Glomerular endothelial cell (primary cell): Measurements from ENCODE around the gene NPAS1. TPM values are rescaled to one million over a fixed set of nuclear protein-coding genes. Genes with fewer than 3 reads are reported as not detected.
A peak's percentile ranks its signal among the peaks of the same experiment; 100 is the strongest.
"Not testable (repeated sequence)": the region's sequence is repeated elsewhere in the genome, so short reads cannot be mapped to it uniquely, and the experiment has no call there.

Experiments
- DNase-seq: peaks from one replicate; pipeline ENCODE4 v3.0.0-alpha.2; 2011; ENCODE audit warnings: low read depth, low spot score; ENCODE audit errors: extremely low read depth
- total RNA-seq: library from RNA; depleted of rRNA; stranded (reverse); fragments of >200 nt; gene quantifications from 2 replicates; pipeline ENCODE4 v1.2.3, GENCODE V29; 2015

Gene NPAS1
- total RNA-seq, 1 donor from 2014 or later, result 2.5 TPM

DNA sequence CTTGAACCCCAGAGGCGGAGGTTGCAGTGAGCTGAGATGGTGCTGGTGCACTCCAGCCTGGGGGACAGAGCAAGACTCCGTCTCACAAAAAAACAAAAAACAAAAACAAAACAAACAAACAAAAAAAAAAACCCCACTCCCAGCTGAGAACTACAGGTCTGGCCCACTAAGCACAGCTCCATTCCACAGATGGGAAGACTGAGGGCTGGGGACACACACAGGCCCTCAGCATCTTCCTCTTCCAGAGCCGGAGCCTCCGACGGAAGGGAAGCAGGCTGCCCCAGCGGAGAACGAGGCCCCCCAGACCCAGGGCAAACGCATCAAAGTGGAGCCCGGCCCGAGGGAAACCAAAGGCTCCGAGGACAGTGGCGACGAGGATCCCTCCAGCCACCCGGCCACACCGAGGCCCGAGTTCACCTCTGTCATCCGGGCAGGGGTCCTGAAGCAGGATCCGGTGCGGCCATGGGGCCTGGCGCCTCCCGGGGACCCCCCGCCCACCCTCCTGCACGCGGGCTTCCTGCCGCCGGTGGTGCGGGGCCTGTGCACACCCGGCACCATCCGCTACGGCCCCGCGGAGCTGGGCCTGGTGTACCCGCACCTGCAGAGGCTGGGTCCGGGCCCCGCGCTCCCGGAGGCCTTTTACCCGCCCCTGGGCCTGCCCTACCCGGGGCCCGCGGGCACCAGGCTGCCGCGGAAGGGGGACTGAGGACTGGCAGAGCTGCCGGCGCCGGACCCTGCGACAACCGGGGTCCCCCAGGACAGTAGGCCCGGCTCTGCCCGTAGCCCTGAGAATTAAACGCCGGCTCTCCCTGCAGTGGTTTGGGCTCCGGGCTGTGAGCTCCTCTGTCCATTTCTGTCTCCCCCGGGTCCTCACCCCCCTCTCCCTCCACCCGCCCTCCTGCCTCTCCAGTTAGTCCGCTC, 25.6 kb downstream of the NPAS1 start:
- no peak for DNase-seq

DNA sequence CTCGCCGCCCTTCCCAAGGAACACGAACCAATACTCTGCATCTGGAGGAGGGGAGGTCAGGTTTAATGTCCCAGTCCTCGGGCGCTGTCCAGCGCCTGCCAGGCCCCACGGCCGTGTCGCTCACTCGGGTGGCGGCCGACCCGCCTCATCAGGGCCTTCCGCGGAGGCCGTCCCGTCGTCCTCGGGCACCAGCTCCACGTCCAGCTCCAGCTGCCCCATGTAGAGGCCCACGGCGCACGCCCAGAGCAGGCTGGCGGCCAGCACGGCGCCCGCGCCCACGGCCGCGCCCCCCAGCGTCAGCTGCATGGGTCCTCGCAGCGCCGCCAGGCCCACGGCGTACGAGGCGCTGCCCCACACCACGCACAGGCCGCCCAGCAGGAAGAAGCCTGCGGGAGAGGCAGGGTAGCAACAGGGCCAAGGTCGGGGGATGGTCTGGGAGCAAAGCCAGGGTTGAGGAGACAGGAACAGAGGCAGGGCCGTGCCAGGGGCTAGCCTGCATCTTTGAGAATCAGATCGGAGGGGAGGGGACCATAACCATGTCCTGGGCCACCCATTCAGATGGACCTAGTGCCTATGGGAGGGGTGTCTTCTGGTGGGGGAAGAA, 26.3 kb downstream of the NPAS1 start:
- DNase-seq, result no peak

DNA sequence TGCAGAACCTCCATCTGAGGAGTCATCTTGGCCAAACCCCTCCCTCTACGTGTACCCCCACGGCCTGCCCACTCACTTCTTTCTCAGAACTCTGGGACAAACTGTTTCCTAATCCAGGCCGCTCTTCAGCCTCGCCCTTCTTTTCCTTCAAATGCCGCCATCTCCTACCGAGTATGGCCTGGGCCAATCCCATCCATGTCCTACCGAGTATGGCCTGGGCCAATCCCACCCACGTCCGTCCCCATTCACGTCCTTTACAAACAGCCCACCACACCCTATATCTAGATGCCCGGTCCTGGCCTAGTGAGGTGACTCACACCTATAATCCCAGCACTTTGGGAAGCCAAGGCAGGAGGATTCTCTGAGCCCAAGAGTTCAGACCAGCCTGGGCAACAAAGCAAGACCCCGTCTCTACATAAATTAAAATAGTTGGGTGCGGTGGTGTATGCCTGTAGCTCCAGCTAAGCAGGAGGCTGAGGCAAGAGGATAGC, 27.7 kb downstream of the NPAS1 start:
- DNase-seq, result no peak

DNA sequence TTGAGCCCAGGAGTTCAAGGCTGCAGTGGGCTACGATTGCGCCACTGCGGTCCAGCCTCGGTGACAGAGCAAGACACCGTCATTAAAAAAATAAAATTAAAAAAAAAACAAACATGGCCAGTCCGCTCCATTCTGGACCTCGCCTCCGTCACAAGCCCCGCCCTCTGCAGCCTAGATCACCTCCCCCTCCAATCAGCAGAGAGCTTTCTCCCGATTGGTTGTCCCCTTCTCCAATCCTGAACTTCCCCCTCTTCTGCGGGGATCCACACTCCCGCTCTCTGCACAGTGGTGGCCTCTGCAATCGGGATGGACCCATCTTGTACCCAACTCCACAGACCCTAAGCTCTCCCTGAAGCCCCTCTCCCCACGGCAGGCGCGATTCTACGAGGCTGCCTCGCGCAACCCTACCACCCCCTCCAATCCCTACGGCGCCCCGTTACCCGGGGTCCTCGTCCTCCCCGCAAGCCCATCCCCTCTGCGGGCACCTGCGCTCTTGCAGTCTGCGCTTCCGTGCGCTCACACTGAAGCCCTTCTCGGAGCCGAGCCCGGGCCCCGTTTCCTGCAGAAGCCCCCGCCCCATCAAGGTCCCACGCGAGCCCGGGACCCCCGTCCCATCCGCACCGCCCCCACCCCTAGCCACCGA, 28.2 kb downstream of the NPAS1 start:
- peak; percentile 73 for DNase-seq

DNA sequence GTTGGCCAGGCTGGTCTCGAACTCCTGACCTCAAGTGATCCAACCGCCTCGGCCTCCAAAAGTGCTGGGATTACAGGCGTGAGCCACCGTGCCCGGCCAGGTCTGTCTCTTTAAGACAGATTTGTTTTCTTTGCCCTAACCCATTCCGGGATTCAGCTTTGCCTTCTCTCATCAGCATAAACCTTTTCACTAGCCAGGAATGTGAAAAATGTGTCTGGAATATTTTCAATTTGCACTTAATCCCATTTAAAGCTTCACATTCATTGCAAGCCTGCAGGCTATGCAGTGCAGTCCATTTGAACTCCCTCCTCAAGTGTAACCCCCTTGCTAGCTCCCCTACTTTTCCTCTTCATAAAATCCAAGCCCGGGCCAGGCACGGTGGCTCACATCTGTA, 29.7 kb downstream of the NPAS1 start:
- DNase-seq, result no peak

DNA sequence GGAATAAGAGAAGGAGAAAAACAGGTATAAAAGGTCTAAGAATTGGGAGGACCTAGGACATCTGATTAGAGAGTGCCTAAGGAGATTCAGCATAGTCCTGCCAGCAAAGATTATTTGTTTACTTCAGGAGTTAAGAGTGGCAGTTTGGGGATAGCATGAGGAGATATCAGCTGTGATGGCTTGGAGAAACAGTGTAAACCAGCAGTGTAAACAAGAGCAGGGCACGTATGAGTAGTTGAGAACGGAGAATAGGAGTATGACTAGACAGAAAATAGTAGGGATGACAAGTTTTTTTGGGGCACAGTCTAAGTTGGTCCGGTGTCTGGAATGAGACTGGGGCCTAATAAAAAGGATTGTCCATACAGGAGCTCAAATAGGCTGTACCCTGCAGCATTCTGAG, 30.9 kb downstream of the NPAS1 start:
- not testable (repeated sequence) for DNase-seq

DNA sequence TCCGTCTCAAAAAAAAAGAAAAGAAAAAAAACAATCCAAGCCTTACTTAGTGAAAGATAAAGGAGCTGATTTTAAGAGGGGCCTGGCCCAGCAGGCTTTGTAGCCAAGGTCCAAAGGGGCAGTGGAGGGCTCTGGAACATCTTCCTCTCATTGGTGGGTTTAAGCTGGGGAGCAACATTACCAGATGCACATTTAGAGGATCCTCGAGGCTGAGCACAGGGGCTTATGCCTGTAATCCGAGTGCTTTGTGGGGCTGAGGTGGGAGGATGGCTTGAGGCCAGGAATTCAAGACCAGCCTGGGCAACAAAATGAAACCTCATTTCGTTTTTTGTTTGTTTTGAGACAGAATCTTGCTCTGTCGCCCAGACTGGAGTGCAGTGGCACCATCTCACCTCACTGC, 36.8 kb downstream of the NPAS1 start:
- DNase-seq, result no peak

DNA sequence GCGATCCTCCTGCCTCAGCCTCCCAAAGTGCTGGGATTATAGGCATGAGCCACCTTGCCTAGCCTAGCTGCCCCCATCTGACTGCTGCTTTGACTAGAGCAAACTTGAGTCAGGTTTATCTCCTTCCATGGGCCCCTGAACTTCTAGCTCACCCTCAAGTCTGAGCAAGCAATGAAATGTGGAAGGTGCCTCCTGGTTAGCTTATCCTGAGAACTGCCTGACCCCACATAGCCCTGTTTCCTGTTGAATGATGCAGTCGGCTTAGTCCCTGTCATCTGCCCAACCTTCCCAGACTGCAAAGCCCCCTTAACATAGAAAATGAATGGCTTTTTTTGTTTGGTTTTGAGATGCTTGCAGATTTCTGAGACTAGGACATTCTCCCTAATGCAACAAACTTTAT, 37.7 kb downstream of the NPAS1 start:
- DNase-seq, result no peak

DNA sequence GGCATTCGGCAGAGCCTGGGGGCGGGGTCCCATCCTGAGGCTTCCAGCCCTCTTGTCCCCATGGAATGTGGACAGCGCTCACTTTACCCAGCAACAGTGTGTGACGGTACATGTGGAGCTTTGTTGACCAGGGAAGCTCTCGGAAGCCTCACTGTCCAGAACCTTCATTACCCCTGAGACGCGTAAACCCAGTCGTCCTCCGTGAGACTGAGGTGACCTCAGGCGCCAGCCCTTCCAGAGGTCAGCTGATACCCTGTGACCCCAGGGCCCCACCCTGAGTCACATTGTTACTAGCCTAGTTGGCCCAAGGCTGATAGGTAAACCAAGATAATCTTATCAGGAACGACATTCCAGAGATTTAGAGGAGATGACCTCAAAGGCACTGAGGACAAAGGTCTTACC, 39.0 kb downstream of the NPAS1 start:
- no peak for DNase-seq

DNA sequence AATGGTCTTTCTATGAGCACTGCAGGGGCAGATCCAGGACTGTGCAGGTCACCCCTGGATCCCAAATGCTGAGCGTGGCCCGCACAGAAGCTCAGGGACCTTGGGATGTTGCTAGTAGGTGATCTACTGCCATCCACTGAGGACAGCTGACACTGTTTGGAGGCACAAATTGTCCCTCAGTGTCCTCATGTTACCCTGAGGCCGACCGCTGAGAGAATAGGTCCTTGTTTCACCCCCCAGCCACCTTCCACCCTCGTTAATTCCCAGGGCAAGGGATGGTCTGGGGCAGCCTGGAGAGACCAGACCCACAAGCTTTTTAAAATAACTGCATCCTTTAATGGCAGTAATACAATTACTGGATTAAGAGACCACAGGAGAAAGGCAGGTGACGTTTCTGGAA, 44.2 kb downstream of the NPAS1 start:
- no peak for DNase-seq

DNA sequence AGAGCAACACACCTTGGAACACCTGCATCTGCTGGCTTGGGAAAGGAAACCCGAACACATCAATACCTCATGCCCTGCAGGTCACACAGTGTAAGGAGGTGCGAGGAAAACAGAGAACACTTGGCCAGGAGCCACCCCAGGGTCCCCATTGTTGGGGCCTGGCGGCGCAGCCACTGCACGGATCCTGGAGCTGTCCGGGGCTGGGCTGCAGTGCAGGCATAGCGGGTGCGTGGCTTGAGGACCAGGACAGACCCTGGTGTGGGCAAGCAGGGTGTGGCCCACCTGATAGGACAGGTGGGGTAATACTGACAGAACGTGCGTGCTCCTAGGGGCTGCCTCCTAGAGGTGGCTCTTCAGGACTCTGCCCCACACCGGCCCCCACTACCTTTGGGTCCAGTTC, 45.6 kb downstream of the NPAS1 start:
- DNase-seq, result no peak

DNA sequence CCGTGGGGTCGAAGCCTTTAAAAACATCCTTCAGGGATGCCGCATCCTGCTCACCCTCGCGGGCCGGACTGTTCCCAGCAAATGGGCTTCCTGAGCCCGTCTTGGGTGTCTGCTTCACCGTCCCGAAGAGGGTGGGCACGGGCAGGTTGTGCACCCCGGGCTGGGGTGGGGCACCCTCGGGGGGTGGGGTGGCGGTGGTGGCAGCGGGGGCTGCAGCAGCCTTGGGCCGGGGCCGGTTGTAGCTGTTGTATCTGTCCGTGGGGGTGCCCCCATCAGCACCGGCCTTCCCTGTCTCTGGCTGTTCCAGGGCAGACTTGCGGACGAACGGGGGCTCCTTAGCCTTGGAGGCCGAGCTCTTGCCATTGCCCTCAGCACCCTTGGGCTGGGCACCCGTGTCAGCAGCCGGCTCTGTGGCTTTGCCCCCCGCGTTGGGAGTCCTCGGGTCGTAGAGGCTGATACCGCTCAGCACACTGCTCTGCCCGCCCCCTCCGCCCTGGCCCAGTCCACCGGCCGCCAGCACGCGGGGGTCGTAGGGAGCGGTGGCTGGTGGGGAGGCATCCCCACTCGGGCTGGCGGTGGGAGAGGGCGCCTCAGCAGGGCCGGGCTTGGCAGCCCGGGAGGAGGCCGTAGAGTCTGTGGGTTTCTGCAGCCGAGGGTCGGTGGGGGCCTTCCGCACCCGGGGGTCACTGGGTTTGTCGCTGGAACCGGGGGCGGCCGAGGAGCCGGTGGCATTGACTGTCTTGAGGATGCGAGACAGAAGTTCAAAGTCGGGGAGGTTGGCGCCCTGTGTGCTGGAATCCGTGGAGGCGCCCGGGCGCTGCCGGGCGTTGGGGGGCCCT, 47.0 kb downstream of the NPAS1 start:
- no peak for DNase-seq

DNA sequence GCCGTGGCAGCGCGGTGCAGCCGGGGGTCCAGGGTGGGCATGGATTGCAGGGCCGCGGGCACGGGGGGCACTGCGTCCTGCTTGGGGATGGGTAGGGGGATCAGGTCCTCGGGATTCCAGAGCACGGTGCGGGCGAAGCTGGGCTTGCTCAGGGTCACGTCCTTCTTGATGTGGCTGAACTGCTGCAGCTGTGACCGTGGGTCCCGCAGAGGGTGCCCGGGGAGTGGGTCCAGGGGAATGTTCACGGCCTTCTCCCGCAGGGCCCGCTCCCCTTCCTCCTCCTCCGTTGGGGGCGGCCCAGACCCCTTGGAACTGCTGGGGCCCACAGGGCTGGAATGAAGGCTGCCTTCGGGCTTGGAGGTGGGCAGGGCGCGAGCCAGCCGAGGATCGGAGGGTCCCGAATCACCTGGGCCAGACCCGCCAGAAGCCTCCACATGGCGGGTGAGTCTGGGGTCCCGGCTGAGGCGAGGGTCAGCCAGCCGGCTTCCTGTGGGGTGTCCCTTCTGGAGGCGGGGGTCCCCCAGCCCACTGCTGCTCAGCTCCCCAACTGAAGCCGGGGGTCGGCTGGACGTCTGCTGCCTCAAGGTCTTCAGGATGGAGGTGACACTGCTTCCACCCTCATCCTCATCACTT, 47.7 kb downstream of the NPAS1 start:
- DNase-seq, result no peak

DNA sequence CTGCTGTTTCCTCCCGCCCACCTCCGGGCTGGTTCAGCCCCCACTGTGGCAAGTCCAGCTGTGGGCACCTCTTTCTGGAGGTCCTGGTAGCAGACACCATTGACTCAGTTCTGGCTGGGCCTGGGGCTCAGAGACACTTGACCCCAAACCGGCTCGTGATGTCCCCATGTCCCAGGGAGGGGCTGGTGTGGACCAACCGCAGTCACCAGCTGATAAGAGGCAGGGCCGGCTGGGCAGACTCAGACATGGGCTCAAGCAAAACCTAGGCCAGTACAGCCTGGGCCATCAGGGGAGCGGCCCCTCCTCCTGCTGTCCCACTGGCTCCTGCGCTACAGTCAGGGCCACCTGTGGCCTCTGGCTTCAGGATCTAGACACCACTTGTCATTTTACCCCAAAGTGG, 48.6 kb downstream of the NPAS1 start:
- DNase-seq, result no peak

DNA sequence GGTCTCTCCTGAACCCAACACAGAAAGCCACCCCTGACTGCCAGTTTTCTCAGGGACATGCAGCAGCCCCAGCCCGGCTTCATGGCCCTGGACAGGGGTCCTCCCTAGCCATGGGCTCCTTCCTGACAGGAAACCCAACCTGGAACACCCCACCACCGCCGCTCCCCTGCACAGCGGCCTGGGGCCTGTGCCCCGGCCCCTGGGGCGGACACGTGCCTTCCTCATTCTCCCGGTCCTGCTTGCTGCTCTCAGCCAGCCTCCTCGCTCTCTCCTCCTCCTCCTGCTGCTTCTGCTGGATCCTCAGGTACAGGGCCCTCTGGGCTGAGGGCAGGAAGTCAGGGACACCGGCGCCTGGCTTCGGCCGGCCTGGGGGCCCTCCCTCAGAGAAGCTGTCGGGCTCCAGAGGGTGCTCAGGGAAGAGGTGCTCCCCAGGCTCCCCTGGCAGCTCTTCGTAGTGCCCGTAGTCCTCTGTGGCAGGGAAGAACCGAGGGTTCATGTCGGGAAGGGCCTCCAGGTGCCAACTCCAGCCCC, 49.3 kb downstream of the NPAS1 start:
- no peak for DNase-seq

DNA sequence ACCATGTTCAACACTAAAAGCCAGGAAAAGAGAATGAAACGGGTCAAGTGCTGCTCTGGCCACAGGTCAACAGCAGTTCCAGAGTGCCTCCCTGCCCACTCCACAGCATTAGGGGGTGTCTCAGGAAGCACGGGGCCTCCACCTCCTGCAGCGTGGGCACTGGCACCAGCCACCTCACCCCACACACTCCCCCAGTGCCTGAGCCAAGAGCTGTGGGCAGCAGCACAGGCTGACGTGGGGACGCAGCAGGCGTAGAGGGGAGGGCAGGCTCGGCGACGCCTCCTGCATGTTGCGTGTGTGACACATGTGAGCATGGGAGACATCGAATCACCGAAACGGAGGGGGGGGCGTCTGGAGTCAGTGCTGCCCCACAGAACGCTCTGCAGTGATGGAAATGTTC, 50.2 kb downstream of the NPAS1 start:
- DNase-seq, result no peak

DNA sequence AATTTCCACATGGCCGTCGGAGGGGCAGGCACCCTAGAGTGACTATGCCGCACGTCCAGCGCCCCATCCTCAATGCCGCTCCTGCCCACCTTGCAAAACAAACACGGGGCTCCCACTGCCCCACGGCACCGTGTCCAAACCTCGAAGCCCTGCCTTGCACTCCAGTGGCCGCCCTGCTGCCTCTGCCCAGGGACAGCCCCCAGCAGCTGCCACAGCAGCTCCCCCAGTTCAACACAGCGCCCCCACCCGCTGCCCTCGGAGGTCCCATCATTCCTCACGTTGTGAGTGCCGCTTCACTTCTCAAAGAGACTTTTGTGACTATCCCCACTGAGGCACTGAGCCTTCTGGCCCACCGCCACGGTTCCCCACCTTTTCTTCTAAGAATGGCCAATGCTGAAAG, 51.1 kb downstream of the NPAS1 start:
- DNase-seq, result no peak

DNA sequence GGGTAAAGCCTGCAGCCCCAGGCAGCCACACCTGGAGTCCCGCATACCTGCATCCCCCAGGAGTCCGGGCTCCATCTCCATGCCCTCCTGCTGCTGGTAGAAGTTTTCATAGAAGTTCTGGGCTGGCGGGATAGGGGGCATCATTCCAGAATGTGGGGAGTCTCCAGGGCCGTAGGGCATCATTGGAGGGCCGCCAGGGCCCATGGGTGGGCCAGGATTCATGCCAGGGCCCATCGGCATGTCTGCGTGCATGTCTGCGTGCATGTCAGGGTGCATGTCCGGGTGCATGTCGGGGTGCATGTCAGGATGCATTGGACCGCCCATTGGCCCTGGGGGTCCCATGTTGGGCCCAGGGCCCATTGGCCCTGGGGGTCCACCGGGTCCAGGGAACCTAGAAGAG, 52.1 kb downstream of the NPAS1 start:
- DNase-seq, result no peak

DNA sequence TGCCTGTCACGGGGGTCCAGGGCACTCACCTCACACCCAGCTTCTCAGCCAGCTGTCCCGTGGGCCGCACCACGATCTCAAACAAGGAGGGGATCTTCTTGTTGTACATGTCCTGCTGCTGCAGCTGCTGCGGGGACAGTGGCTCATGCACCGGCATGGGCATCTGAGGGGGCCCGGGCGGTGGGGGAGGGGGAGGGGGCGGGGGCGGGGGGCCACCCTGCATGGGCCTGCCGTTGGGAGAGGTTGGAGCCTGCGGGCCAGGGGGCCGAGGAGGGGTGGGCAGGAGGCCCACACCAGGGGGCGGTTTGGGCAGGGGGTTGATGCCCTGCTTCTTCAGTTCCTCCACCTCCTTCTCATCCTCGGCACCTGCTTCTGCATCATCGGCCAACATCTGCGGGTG, 52.7 kb downstream of the NPAS1 start:
- no peak for DNase-seq

DNA sequence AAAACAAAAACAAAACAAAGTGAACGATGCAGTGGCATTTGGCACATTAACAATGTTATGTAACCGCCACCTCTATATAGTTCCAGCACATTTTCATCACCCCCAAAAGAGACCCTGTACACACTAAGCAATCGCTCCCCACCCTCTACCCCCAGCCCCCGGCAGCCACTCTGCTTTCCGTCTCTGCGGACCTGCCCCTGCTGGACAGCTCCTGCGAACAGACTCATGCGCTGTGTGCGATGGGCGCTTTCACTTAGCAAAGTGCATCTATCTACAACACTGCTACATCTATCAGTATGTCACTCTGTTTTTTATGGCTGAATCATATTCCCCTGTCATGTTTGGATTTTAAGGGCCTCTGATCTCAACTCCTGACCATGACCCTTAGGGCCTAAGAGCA, 53.9 kb downstream of the NPAS1 start:
- no peak for DNase-seq
